H1 (cell line): ENCODE results near the gene FGF2. TPM values are rescaled to one million over a fixed set of nuclear protein-coding genes. Genes with fewer than 3 reads are reported as not detected.

Source experiments
- BCL11A ChIP-seq, 2 experiments: IDR thresholded peaks; one replicate each; pipeline ENCODE4 v1.6.1; 2011; ENCODE audit warnings: low read depth in 2 of 2, low read length in 2 of 2, mild to moderate bottlenecking in 2 of 2
- CBX8 ChIP-seq: fragments of 300-800, 300-1000 bp; sonication (generic); IDR thresholded peaks from 2 replicates; pipeline ENCODE4 v1.7.1; 2016; ENCODE audit warnings: low read depth, low read length, borderline replicate concordance
- CHD1 ChIP-seq: IDR thresholded peaks from 2 replicates; pipeline ENCODE4 v1.6.1; 2012; ENCODE audit warnings: low read depth, low read length, improper control_type of control experiment
- CTCF ChIP-seq, 3 experiments: IDR thresholded peaks; 1 replicate in 2 of 3; 2 replicates in 1 of 3; pipeline versions ENCODE4 v1.5.1 to v1.6.1; 2011; ENCODE audit warnings: low read length in 3 of 3, mild to moderate bottlenecking in 3 of 3, inconsistent platforms in 2 of 3, low read depth in 1 of 3, moderate library complexity in 1 of 3; ENCODE audit not compliant: insufficient read depth in 1 of 3; ENCODE audit errors: control extremely low read depth in 1 of 3
- EGR1 ChIP-seq: IDR thresholded peaks from 2 replicates; pipeline ENCODE4 v1.6.1; 2011; ENCODE audit warnings: low read depth, low read length, borderline replicate concordance
- FOSL1 ChIP-seq: IDR thresholded peaks from 2 replicates; pipeline ENCODE4 v1.6.1; 2011; ENCODE audit warnings: mild to moderate bottlenecking, low read depth, low read length, moderate library complexity; ENCODE audit not compliant: insufficient read depth
- HDAC2 ChIP-seq, 2 experiments: fragments of 300-600 bp in 1 of 2; sonication (generic) in 1 of 2; IDR thresholded peaks; 2 replicates each; pipeline ENCODE4 v1.6.1; 2011 to 2012; ENCODE audit warnings: low read depth in 2 of 2, low read length in 2 of 2, mild to moderate bottlenecking in 2 of 2, moderate library complexity in 2 of 2, borderline replicate concordance in 1 of 2, inconsistent platforms in 1 of 2
- JUN ChIP-seq: IDR thresholded peaks from 2 replicates; pipeline ENCODE4 v1.6.1; 2011; ENCODE audit warnings: low read depth, mild to moderate bottlenecking, improper control_type of control experiment, low read length
- NANOG ChIP-seq: IDR thresholded peaks from 2 replicates; pipeline ENCODE4 v1.6.1; 2011; ENCODE audit warnings: low read length, low read depth, mild to moderate bottlenecking, inconsistent platforms; ENCODE audit not compliant: insufficient read depth, poor library complexity, severe bottlenecking
- POU5F1 ChIP-seq: IDR thresholded peaks from 2 replicates; pipeline ENCODE4 v1.6.1; 2011; ENCODE audit warnings: low read depth, mild to moderate bottlenecking, low read length, moderate library complexity
- RFX5 ChIP-seq: IDR thresholded peaks from 2 replicates; pipeline ENCODE4 v1.6.1; 2011; ENCODE audit warnings: low read depth, low read length, improper control_type of control experiment, borderline replicate concordance
- RNF2 ChIP-seq: fragments of 200-900, 300-1000 bp; sonication (generic); IDR thresholded peaks from 2 replicates; pipeline ENCODE4 v1.7.1; 2016; ENCODE audit warnings: borderline replicate concordance, low read depth, mild to moderate bottlenecking, antibody characterized with exemption, low read length; ENCODE audit not compliant: poor library complexity, severe bottlenecking; ENCODE audit errors: missing control alignments
- SAP30 ChIP-seq: fragments of 300-600 bp; sonication (generic); IDR thresholded peaks from 2 replicates; pipeline ENCODE4 v1.7.1; 2012; ENCODE audit warnings: low read length, moderate library complexity, mild to moderate bottlenecking, inconsistent platforms; ENCODE audit not compliant: insufficient read depth, insufficient replicate concordance
- SIN3A ChIP-seq, 2 experiments: IDR thresholded peaks in 1 of 2; conservative IDR thresholded peaks in 1 of 2; 2 replicates each; pipeline ENCODE4 v1.6.1; 2011 to 2012; ENCODE audit warnings: low read length in 2 of 2, improper control_type of control experiment in 1 of 2, low read depth in 1 of 2, mild to moderate bottlenecking in 1 of 2
- SIRT6 ChIP-seq: IDR thresholded peaks from one replicate; pipeline ENCODE4 v1.7.1; 2012; ENCODE audit warnings: low read length, inconsistent platforms
- TAF7 ChIP-seq: optimal IDR thresholded peaks from 2 replicates; pipeline ENCODE3; 2011; ENCODE audit warnings: low read depth, mild to moderate bottlenecking, inconsistent platforms, low read length, moderate library complexity, borderline replicate concordance
- YY1 ChIP-seq: IDR thresholded peaks from 2 replicates; pipeline ENCODE4 v1.6.1; 2011; ENCODE audit warnings: low read depth, mild to moderate bottlenecking, low read length
- ZNF274 ChIP-seq: IDR thresholded peaks from 2 replicates; pipeline ENCODE4 v1.7.0; 2012; ENCODE audit warnings: low read length, borderline replicate concordance; ENCODE audit errors: extremely low read depth
- polyA plus RNA-seq, 7 experiments: library from polyadenylated mRNA; depleted of rRNA in 3 of 7; stranded (reverse) in 5 of 7; unstranded in 2 of 7; fragments of >200 nt in 5 of 7; fragments of 200-250 nt in 2 of 7; gene quantifications; 1 replicate in 5 of 7; 2 replicates in 1 of 7; 4 replicates in 1 of 7; pipeline versions ENCODE4 v1.2.1 to v1.2.3, GENCODE V29; 2011 to 2013; ENCODE audit warnings: missing spikeins in 2 of 7, mixed read lengths in 2 of 7
- total RNA-seq: library from RNA; stranded (reverse); fragmentation: NEBNext Ultra II Directional; extraction: Animal tissue kit (Norgen Biotek cat#: 25700); gene quantifications from 2 replicates; pipeline ENCODE4 v1.2.1, GENCODE V29; 2021
- TF ChIP-seq, protein P1 (sequence below): IDR thresholded peaks from 2 replicates; pipeline ENCODE4 v1.6.1; 2011; ENCODE audit warnings: low read length, improper control_type of control experiment

Gene FGF2
- total and polyA plus RNA-seq, 2 of the 8 experiments (the other 6 are each of a cell fraction or from before 2014, with no cell fraction given), result 23.4 to 145 TPM

- TF ChIP-seq SIRT6 (no peak), RFX5 (no peak), JUN (no peak), EGR1 (no peak), SIN3A (conservative IDR thresholded peaks at IDR 0.05 in 1 of 2, IDR thresholded peaks at IDR 0.05 in 1 of 2; ENCODE audit: low read depth in 1 of 2, low read length in 2 of 2) (no peak), ZNF274 (no peak), CHD1 (no peak), CBX8 (no peak), POU5F1 (no peak), FOSL1 (no peak), RNF2 (no peak), NANOG (no peak), CTCF (IDR thresholded peaks at IDR 0.05; ENCODE audit: control extremely low read depth in 1 of 3, insufficient read depth in 1 of 3, low read depth in 1 of 3, low read length in 3 of 3) (0 out of 4 replicates have a peak, but pooled peaks of 1 of the 3 experiments have one; percentile 1), BCL11A (IDR thresholded peaks at IDR 0.05; ENCODE audit: low read depth in 2 of 2, low read length in 2 of 2) (no peak), SAP30 (no peak), TAF7 (peak; percentile 96), YY1 (no peak), HDAC2 (IDR thresholded peaks at IDR 0.05; ENCODE audit: borderline replicate concordance in 1 of 2, low read depth in 2 of 2, low read length in 2 of 2) (0 out of 4 replicates have a peak, but pooled peaks of 1 of the 2 experiments have one; percentile 3)
- TF ChIP-seq, protein P1, sequence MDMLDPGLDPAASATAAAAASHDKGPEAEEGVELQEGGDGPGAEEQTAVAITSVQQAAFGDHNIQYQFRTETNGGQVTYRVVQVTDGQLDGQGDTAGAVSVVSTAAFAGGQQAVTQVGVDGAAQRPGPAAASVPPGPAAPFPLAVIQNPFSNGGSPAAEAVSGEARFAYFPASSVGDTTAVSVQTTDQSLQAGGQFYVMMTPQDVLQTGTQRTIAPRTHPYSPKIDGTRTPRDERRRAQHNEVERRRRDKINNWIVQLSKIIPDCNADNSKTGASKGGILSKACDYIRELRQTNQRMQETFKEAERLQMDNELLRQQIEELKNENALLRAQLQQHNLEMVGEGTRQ, result no peak
Measured at GRCh38 chr4:122826553-122827257, at the start of gene FGF2 (continued).
